ENCODE measurements around the gene ANKS1B. TPM values are rescaled to one million over a fixed set of nuclear protein-coding genes. Genes with fewer than 3 reads are reported as not detected.
"Not testable (repeated sequence)": the region's sequence is repeated elsewhere in the genome, so short reads cannot be mapped to it uniquely, and the experiment has no call there.

Gene ANKS1B
- total RNA-seq, 5 donors from 2014 or later (not counting 1 experiment from before 2014, with no cell fraction given): 0.18 to 0.47 (median 0.19) TPM; not detected in 2

DNA sequence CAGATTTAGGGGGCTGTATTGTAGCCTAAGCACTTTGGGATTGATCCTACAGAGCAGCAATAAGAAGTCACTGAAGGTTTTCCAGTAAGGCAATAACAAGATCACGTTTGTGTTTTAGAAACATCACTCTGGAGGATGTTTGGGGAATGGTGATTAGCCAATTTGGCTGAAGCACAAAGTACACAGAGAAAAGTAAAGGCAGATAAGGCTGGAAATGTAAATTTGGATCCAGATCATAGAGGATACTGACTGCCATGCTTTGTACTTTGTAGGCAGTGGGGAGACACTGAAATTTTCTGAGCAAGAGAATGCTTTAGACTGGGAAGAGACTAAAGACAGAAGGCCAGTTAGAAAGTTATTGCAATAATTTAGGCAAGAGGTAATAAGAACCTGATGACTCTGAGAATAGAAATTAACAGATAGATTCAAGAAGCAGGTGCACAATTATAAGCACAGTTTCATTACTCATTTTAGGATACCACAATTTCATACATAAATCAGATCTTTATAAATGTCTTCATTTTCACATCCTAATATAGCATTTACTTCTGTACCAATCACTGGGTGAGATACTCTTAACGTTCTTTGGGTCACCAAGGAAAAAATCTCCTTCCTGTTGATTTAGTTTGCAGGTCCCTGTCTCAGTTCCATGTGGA is 651.7 kb downstream of the ANKS1B start:
- Histone ChIP-seq H3K4me1 (ENCODE audit: control insufficient read depth in 1 of 2, extremely low read depth in 1 of 2, insufficient read depth in 2 of 2, low read length in 2 of 2) (no peaks in the 10 kb centered on the region), H3K27me3 (replicated peaks in 1 of 2; ENCODE audit: control insufficient read depth in 2 of 2, extremely low read depth in 1 of 2, insufficient read depth in 2 of 2, low read length in 1 of 2) (no peaks in the 10 kb centered on the region), H3K27ac (ENCODE audit: low read length) (no peak overlapping the region), H3K36me3 (ENCODE audit: control insufficient read depth in 2 of 2, extremely low read depth in 1 of 2, insufficient read depth in 1 of 2, low read length in 1 of 2) (no peaks in the 10 kb centered on the region), H3K9me3 (no peaks in the 10 kb centered on the region), H3K4me3 (ENCODE audit: control insufficient read depth in 1 of 2, extremely low read depth in 1 of 2, low read length in 1 of 2) (no peak overlapping the region)
- H3K4me3 Mint-ChIP-seq: no peak overlapping the region
- no peaks in the 10 kb centered on the region for H3K4me1 Mint-ChIP-seq
- no peaks in the 10 kb centered on the region for H3K27me3 Mint-ChIP-seq
- no peaks in the 10 kb centered on the region for H3K36me3 Mint-ChIP-seq
- CTCF ChIA-PET: no interaction called here
- 24% methylated on average over 2 of the region's 2 CpGs for WGBS (ENCODE audit: insufficient coverage)
- H3K27ac Mint-ChIP-seq: no peak overlapping the region
- H3K9me3 Mint-ChIP-seq: peaks cover 5 to 20% (median 13%) of the 10 kb centered on the region in 3 donors
- ATAC-seq (replicated peaks in 1 of 4) (no peak), DNase-seq (no peak)
- POLR2A ChIA-PET: no interaction called here

- ChIA-PET POLR2A (no interaction called here), CTCF (no interaction called here)
- no peak for ATAC-seq (replicated peaks in 1 of 4)
- DNase-seq: no peak
- Histone ChIP-seq H3K4me3 (ENCODE audit: control insufficient read depth in 1 of 2, extremely low read depth in 1 of 2, low read length in 1 of 2) (no peak overlapping the region), H3K27me3 (replicated peaks in 1 of 2; ENCODE audit: control insufficient read depth in 2 of 2, extremely low read depth in 1 of 2, insufficient read depth in 2 of 2, low read length in 1 of 2) (no peaks in the 10 kb centered on the region), H3K4me1 (ENCODE audit: control insufficient read depth in 1 of 2, extremely low read depth in 1 of 2, insufficient read depth in 2 of 2, low read length in 2 of 2) (no peaks in the 10 kb centered on the region), H3K27ac (ENCODE audit: low read length) (no peak overlapping the region), H3K9me3 (no peaks in the 10 kb centered on the region), H3K36me3 (ENCODE audit: control insufficient read depth in 2 of 2, extremely low read depth in 1 of 2, insufficient read depth in 1 of 2, low read length in 1 of 2) (no peaks in the 10 kb centered on the region)
- peaks cover 0 to 13% (median 10%) of the 10 kb centered on the region in 3 donors for H3K9me3 Mint-ChIP-seq
- H3K4me3 Mint-ChIP-seq: no peak overlapping the region
- H3K27me3 Mint-ChIP-seq: no peaks in the 10 kb centered on the region
- H3K27ac Mint-ChIP-seq: no peak overlapping the region
- no CpG with 5 or more reads among the region's 1 CpG for WGBS (ENCODE audit: insufficient coverage)
- H3K36me3 Mint-ChIP-seq: no peaks in the 10 kb centered on the region
- no peaks in the 10 kb centered on the region for H3K4me1 Mint-ChIP-seq
Observed at GRCh38 chr12:99330216-99330615, 654.5 kb downstream of the ANKS1B start.

GRCh38 chr12:99321210-99321609 is 663.5 kb downstream of the ANKS1B start:
- POLR2A ChIA-PET: not testable (repeated sequence)

DNA sequence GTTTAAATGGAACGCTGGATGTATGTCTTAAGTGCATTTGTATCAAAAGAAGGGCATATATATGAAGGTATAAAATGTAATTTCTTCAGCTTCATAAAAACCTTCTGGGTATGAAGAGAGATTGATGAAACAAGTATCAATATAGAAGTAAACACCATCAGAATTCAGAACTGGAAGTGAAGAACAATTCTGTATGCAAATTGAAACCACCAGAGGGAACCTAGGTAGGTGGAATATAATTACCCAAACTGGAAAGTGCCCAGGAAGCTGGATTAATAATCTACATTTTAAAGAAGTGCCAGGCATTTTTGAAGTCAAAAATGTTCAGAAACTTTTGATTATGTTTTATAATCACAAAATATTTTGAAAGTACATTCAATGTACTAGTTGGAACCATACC is 673.4 kb downstream of the ANKS1B start:
- H3K4me1 ChIP-seq (ENCODE audit: control insufficient read depth in 1 of 2, extremely low read depth in 1 of 2, insufficient read depth in 2 of 2, low read length in 2 of 2): no peaks in the 10 kb centered on the region
- no CpG with 5 or more reads among the region's 1 CpG for WGBS (ENCODE audit: insufficient coverage)
- H3K27me3 ChIP-seq (replicated peaks in 1 of 2; ENCODE audit: control insufficient read depth in 2 of 2, extremely low read depth in 1 of 2, insufficient read depth in 2 of 2, low read length in 1 of 2): no peaks in the 10 kb centered on the region
- DNase-seq: no peak
- Mint-ChIP-seq H3K27ac (no peak overlapping the region), H3K36me3 (no peaks in the 10 kb centered on the region), H3K4me1 (no peaks in the 10 kb centered on the region), H3K4me3 (no peak overlapping the region), H3K27me3 (no peaks in the 10 kb centered on the region), H3K9me3 (peaks cover 5 to 17% (median 6%) of the 10 kb centered on the region in 3 donors)
- no peaks in the 10 kb centered on the region for H3K36me3 ChIP-seq (ENCODE audit: control insufficient read depth in 2 of 2, extremely low read depth in 1 of 2, insufficient read depth in 1 of 2, low read length in 1 of 2)
- ChIA-PET POLR2A (no interaction called here), CTCF (no interaction called here)
- ATAC-seq (replicated peaks in 1 of 4): no peak
- no peaks in the 10 kb centered on the region for H3K9me3 ChIP-seq
- no peak overlapping the region for H3K27ac ChIP-seq (ENCODE audit: low read length)
- no peak overlapping the region for H3K4me3 ChIP-seq (ENCODE audit: control insufficient read depth in 1 of 2, extremely low read depth in 1 of 2, low read length in 1 of 2)

More at GRCh38 chr12:99321210-99321609, 663.5 kb downstream of the ANKS1B start:
- H3K27ac Mint-ChIP-seq; H3K36me3 Mint-ChIP-seq; CTCF ChIA-PET; H3K36me3 ChIP-seq (ENCODE audit: control insufficient read depth in 2 of 2, extremely low read depth in 1 of 2, insufficient read depth in 1 of 2, low read length in 1 of 2); H3K27me3 ChIP-seq (replicated peaks in 1 of 2; ENCODE audit: control insufficient read depth in 2 of 2, extremely low read depth in 1 of 2, insufficient read depth in 2 of 2, low read length in 1 of 2); H3K4me1 Mint-ChIP-seq; H3K4me3 ChIP-seq (ENCODE audit: control insufficient read depth in 1 of 2, extremely low read depth in 1 of 2, low read length in 1 of 2); H3K4me3 Mint-ChIP-seq; H3K27ac ChIP-seq (ENCODE audit: low read length); H3K9me3 ChIP-seq; ATAC-seq (replicated peaks in 1 of 4); H3K27me3 Mint-ChIP-seq; H3K4me1 ChIP-seq (ENCODE audit: control insufficient read depth in 1 of 2, extremely low read depth in 1 of 2, insufficient read depth in 2 of 2, low read length in 2 of 2); DNase-seq: not testable (repeated sequence)
- H3K9me3 Mint-ChIP-seq: peaks cover 13 to 24% (median 17%) of the 10 kb centered on the region in 3 donors
- 96% methylated on average over 4 of the region's 9 CpGs for WGBS (ENCODE audit: insufficient coverage)

DNA sequence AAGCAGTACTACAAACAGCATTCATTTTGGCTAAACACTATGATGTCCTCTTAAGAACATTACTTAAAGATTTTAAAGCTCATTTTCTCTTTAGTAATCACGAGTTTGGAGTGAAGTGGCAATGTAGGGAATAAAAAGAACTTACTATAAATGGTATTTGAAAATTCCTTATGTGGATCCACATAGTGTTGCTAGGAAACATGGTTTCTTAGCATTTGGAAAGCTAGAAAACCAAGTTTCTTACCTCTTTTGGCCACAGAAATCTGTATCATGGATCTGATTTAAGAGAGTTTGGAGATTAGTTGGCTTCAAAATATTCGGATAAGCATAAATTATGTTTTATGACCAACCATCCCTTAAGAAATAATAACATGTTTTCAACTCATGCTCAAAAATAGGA is 674.9 kb downstream of the ANKS1B start:
- no CpG with 5 or more reads among the region's 2 CpGs for WGBS (ENCODE audit: insufficient coverage)
- Histone ChIP-seq H3K27me3 (replicated peaks in 1 of 2; ENCODE audit: control insufficient read depth in 2 of 2, extremely low read depth in 1 of 2, insufficient read depth in 2 of 2, low read length in 1 of 2) (no peaks in the 10 kb centered on the region), H3K4me1 (ENCODE audit: control insufficient read depth in 1 of 2, extremely low read depth in 1 of 2, insufficient read depth in 2 of 2, low read length in 2 of 2) (no peaks in the 10 kb centered on the region), H3K9me3 (no peaks in the 10 kb centered on the region), H3K27ac (ENCODE audit: low read length) (no peak overlapping the region), H3K4me3 (ENCODE audit: control insufficient read depth in 1 of 2, extremely low read depth in 1 of 2, low read length in 1 of 2) (no peak overlapping the region), H3K36me3 (ENCODE audit: control insufficient read depth in 2 of 2, extremely low read depth in 1 of 2, insufficient read depth in 1 of 2, low read length in 1 of 2) (no peaks in the 10 kb centered on the region)
- no peak for ATAC-seq (replicated peaks in 1 of 4)
- Mint-ChIP-seq H3K27ac (no peak overlapping the region), H3K4me3 (no peak overlapping the region), H3K36me3 (no peaks in the 10 kb centered on the region), H3K4me1 (no peaks in the 10 kb centered on the region), H3K9me3 (peaks cover 6 to 18% (median 8%) of the 10 kb centered on the region in 3 donors), H3K27me3 (no peaks in the 10 kb centered on the region)
- CTCF ChIA-PET: no interaction called here
- POLR2A ChIA-PET: no interaction called here
- DNase-seq: no peak

- Histone ChIP-seq H3K36me3 (ENCODE audit: control insufficient read depth in 2 of 2, extremely low read depth in 1 of 2, insufficient read depth in 1 of 2, low read length in 1 of 2) (no peaks in the 10 kb centered on the region), H3K27ac (ENCODE audit: low read length) (no peak overlapping the region), H3K4me1 (ENCODE audit: control insufficient read depth in 1 of 2, extremely low read depth in 1 of 2, insufficient read depth in 2 of 2, low read length in 2 of 2) (no peaks in the 10 kb centered on the region), H3K4me3 (ENCODE audit: control insufficient read depth in 1 of 2, extremely low read depth in 1 of 2, low read length in 1 of 2) (no peak overlapping the region), H3K9me3 (no peaks in the 10 kb centered on the region), H3K27me3 (replicated peaks in 1 of 2; ENCODE audit: control insufficient read depth in 2 of 2, extremely low read depth in 1 of 2, insufficient read depth in 2 of 2, low read length in 1 of 2) (no peaks in the 10 kb centered on the region)
- ChIA-PET POLR2A (no interaction called here), CTCF (no interaction called here)
- Mint-ChIP-seq H3K4me3 (no peak overlapping the region), H3K4me1 (no peaks in the 10 kb centered on the region), H3K9me3 (peaks cover 7 to 13% (median 7%) of the 10 kb centered on the region in 3 donors), H3K27me3 (no peaks in the 10 kb centered on the region), H3K36me3 (no peaks in the 10 kb centered on the region), H3K27ac (no peak overlapping the region)
- no peak for ATAC-seq (replicated peaks in 1 of 4)
- DNase-seq: no peak
- no CpG with 5 or more reads among the region's 2 CpGs for WGBS (ENCODE audit: insufficient coverage)
Observed at GRCh38 chr12:99302874-99303273, 681.9 kb downstream of the ANKS1B start.

GRCh38 chr12:99287136-99287535 is 697.6 kb downstream of the ANKS1B start:
- Histone ChIP-seq H3K27ac (ENCODE audit: low read length) (no peak overlapping the region), H3K36me3 (ENCODE audit: control insufficient read depth in 2 of 2, extremely low read depth in 1 of 2, insufficient read depth in 1 of 2, low read length in 1 of 2) (no peaks in the 10 kb centered on the region), H3K9me3 (no peaks in the 10 kb centered on the region), H3K27me3 (replicated peaks in 1 of 2; ENCODE audit: control insufficient read depth in 2 of 2, extremely low read depth in 1 of 2, insufficient read depth in 2 of 2, low read length in 1 of 2) (no peaks in the 10 kb centered on the region), H3K4me3 (ENCODE audit: control insufficient read depth in 1 of 2, extremely low read depth in 1 of 2, low read length in 1 of 2) (no peak overlapping the region), H3K4me1 (ENCODE audit: control insufficient read depth in 1 of 2, extremely low read depth in 1 of 2, insufficient read depth in 2 of 2, low read length in 2 of 2) (no peaks in the 10 kb centered on the region)
- Mint-ChIP-seq H3K9me3 (peaks cover 23 to 42% (median 28%) of the 10 kb centered on the region in 3 donors), H3K4me1 (no peaks in the 10 kb centered on the region), H3K36me3 (no peaks in the 10 kb centered on the region), H3K27me3 (no peaks in the 10 kb centered on the region), H3K27ac (no peak overlapping the region), H3K4me3 (no peak overlapping the region)
- no CpG with 5 or more reads among the region's 1 CpG for WGBS (ENCODE audit: insufficient coverage)
- ChIA-PET CTCF (no interaction called here), POLR2A (no interaction called here)
- DNase-seq (no peak), ATAC-seq (replicated peaks in 1 of 4) (no peak)
